ENCODE results near the gene WDR7.
"Not testable (repeated sequence)": the region's sequence is repeated elsewhere in the genome, so short reads cannot be mapped to it uniquely, and the experiment has no call there.

WDR7 gene

DNA sequence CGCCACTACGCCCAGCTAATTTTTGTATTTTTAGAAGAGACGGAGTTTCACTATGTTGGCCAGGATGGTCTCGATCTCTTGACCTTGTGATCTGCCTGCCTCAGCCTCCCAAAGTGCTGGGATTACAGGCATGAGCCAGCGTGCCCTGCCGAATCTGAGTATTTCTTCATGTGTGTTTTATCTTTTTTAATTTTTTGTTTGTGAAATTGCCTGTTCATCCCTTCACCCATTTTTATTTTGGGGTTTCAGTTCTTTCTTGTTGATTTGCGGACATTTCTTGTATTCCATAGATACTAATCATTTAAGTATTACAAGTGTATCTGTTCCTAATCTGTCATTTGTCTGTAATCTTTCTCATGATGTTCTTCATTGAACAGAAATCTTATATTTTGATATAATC, 3.1 kb downstream of the WDR7 start:
- not testable (repeated sequence) for H3K36me3 ChIP-seq (ENCODE audit: control insufficient read depth, insufficient read depth, low read length); H3K4me3 ChIP-seq (ENCODE audit: insufficient read depth, low read depth, low read length); H3K4me1 ChIP-seq (ENCODE audit: control insufficient read depth, insufficient read depth, low read length); H3K27me3 ChIP-seq (ENCODE audit: control insufficient read depth, insufficient read depth, low read length, poor library complexity, severe bottlenecking); H3K27ac ChIP-seq (ENCODE audit: insufficient read depth, low read depth, low read length, poor library complexity, severe bottlenecking); H3K9me3 ChIP-seq (ENCODE audit: control insufficient read depth, low read length)
- WGBS, 2 experiments: 84 to 95% methylated on average over 6 of the region's 7 CpGs

DNA sequence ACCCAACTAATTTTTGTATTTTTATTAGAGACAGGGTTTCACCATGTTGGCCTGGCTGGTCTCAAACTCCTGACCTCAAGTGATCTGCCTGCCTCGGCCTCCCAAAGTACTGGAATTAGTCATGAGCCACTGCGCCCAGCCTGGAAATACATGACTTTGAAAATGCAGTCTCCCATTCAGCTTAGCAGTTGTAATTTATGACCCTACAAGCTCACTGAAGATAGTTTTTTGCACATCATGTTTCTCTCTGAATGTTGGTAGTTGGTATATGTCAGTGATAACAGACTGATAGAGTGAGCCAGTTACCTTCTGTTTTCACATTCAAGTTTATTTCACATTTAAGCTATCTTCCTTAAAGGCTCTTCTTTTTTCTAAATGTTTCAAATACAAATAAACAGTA, 7.1 kb downstream of the WDR7 start:
- H3K27ac ChIP-seq (ENCODE audit: insufficient read depth, low read depth, low read length, poor library complexity, severe bottlenecking): no peak overlapping the region
- H3K36me3 ChIP-seq (ENCODE audit: control insufficient read depth, insufficient read depth, low read length): no peaks in the 10 kb centered on the region
- 85 to 86% methylated on average over 2 of the region's 2 CpGs for WGBS, 2 experiments
- no peaks in the 10 kb centered on the region for H3K27me3 ChIP-seq (ENCODE audit: control insufficient read depth, insufficient read depth, low read length, poor library complexity, severe bottlenecking)
- H3K9me3 ChIP-seq (ENCODE audit: control insufficient read depth, low read length): no peaks in the 10 kb centered on the region
- H3K4me3 ChIP-seq (ENCODE audit: insufficient read depth, low read depth, low read length): no peak overlapping the region
- H3K4me1 ChIP-seq (ENCODE audit: control insufficient read depth, insufficient read depth, low read length): no peaks in the 10 kb centered on the region

DNA sequence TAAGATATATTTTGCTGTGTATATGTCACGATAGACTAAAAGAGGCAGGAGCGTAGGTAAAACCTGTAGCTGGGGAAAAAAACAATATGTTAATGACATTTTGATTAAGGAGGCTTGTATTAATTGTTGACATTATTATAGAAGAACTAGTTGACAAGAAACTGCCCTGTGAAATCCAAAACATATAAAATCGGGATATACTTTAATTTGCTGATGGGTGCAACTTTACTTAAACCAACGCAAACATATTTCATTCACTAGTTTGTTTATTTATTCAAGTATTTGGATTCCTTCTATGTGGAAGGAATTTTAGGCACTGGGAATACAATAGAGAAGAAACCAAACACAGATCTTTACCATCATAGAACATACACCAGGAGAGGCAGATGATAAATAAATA, 8.0 kb downstream of the WDR7 start:
- H3K4me3 ChIP-seq (ENCODE audit: insufficient read depth, low read depth, low read length): no peak overlapping the region
- no peak overlapping the region for H3K27ac ChIP-seq (ENCODE audit: insufficient read depth, low read depth, low read length, poor library complexity, severe bottlenecking)
- WGBS, 2 experiments: 91 to 98% methylated on average over 3 of the region's 4 CpGs
- no peaks in the 10 kb centered on the region for H3K36me3 ChIP-seq (ENCODE audit: control insufficient read depth, insufficient read depth, low read length)
- no peaks in the 10 kb centered on the region for H3K27me3 ChIP-seq (ENCODE audit: control insufficient read depth, insufficient read depth, low read length, poor library complexity, severe bottlenecking)
- H3K9me3 ChIP-seq (ENCODE audit: control insufficient read depth, low read length): no peaks in the 10 kb centered on the region
- H3K4me1 ChIP-seq (ENCODE audit: control insufficient read depth, insufficient read depth, low read length): no peaks in the 10 kb centered on the region

DNA sequence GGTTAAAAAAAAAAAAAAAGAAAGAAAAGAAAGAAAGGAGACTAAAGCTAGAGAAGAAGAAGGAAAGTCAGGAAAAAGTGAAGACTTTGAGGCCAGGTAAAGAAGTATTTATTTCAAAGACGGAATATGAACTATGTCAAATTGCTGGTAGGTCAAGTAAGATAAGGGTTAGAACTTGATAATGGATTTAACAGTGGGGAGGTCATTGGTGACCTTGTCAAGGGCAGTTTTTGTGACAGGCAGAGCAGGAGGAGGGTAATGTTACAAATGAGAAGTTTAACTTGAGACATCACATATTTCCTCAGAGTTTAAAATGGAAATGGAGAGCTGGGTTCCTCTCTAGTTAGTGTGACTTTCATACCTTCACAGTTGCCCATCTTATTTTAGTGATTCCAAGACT, 9.5 kb downstream of the WDR7 start:
- Histone ChIP-seq H3K4me3 (ENCODE audit: insufficient read depth, low read depth, low read length) (no peak overlapping the region), H3K36me3 (ENCODE audit: control insufficient read depth, insufficient read depth, low read length) (no peaks in the 10 kb centered on the region), H3K9me3 (ENCODE audit: control insufficient read depth, low read length) (no peaks in the 10 kb centered on the region), H3K27ac (ENCODE audit: insufficient read depth, low read depth, low read length, poor library complexity, severe bottlenecking) (no peak overlapping the region), H3K4me1 (ENCODE audit: control insufficient read depth, insufficient read depth, low read length) (no peaks in the 10 kb centered on the region), H3K27me3 (ENCODE audit: control insufficient read depth, insufficient read depth, low read length, poor library complexity, severe bottlenecking) (no peaks in the 10 kb centered on the region)
- 94 to 98% methylated on average over 1 of the region's 1 CpG for whole genome bisulfite sequencing, 2 experiments

DNA sequence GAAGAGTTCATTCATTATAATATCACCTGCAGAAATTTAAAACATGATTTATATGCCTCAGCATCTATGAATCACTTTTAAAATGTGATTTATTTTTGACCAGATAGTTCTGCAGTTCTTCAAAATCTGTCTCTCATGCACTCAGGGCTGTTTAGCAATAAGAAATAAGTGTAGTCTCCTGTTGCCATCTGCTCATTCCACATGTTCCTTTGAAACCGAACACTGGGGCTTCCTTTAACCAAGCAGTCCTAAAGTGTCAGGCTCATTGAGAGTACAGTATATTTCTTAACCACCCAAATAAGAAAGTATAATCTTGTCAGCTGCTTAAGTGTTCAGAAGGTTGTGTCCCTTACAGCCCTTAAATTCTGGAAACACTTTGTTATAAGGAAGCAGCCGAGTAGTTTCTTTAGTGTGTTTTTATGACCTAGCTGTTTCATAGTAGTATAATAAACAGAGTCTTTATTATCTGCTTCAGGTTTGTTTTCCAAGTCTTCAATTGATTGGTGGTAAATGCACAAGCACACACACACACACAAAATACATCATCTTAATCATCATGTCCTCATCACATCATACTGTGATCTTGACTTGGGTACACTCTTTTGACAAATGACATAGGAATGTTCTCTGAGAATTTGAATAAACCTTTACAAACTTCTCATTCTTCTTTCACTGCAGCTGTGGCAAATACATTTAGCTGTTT, 10.4 kb downstream of the WDR7 start:
- Histone ChIP-seq H3K36me3 (ENCODE audit: control insufficient read depth, insufficient read depth, low read length) (no peaks in the 10 kb centered on the region), H3K27ac (ENCODE audit: insufficient read depth, low read depth, low read length, poor library complexity, severe bottlenecking) (no peak overlapping the region), H3K9me3 (ENCODE audit: control insufficient read depth, low read length) (no peaks in the 10 kb centered on the region), H3K27me3 (ENCODE audit: control insufficient read depth, insufficient read depth, low read length, poor library complexity, severe bottlenecking) (no peaks in the 10 kb centered on the region), H3K4me1 (ENCODE audit: control insufficient read depth, insufficient read depth, low read length) (no peaks in the 10 kb centered on the region), H3K4me3 (ENCODE audit: insufficient read depth, low read depth, low read length) (no peak overlapping the region)
- 47 to 85% methylated on average over 1 to 2 of the region's 2 CpGs for whole genome bisulfite sequencing, 2 experiments

DNA sequence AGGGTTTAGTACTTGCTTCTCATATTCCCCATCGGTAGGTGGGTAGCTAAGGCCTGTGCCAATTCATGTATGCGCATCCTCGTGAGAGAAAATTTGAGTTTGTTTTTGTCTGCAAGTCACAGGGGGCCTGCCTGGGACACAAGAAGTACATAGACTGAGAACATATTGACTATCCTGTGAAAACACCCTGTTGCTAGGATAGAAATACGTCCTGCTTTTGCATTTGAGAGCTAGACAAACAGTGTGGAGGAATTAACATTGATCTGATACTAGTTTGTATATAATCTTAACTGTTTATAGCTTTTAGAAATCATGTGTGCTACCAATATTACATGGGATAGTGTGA, 10.9 kb downstream of the WDR7 start:
- no peaks in the 10 kb centered on the region for H3K36me3 ChIP-seq (ENCODE audit: control insufficient read depth, insufficient read depth, low read length)
- H3K4me3 ChIP-seq (ENCODE audit: insufficient read depth, low read depth, low read length): no peak overlapping the region
- H3K4me1 ChIP-seq (ENCODE audit: control insufficient read depth, insufficient read depth, low read length): no peaks in the 10 kb centered on the region
- no peaks in the 10 kb centered on the region for H3K9me3 ChIP-seq (ENCODE audit: control insufficient read depth, low read length)
- 47 to 50% methylated on average over 4 of the region's 4 CpGs for WGBS, 2 experiments
- no peak overlapping the region for H3K27ac ChIP-seq (ENCODE audit: insufficient read depth, low read depth, low read length, poor library complexity, severe bottlenecking)
- no peaks in the 10 kb centered on the region for H3K27me3 ChIP-seq (ENCODE audit: control insufficient read depth, insufficient read depth, low read length, poor library complexity, severe bottlenecking)

DNA sequence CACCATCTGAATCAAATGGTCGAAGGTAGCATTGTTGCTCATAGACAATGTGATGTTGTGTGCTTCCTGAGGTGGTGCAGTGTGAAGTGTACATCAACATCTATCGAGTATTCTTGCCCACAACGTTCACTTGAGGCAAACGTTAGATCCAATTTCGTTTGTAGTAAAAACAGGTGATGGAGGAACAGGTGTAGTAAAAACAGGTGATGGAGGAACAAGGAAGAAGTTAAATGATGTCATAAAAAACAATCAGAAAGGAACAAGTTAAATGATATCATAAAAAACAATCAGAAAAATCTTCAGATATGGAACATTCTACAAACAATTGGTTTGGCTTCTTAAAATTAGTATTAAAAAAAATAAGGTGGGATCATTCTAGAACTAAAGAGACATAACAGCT, 11.3 kb downstream of the WDR7 start:
- 93 to 95% methylated on average over 5 of the region's 5 CpGs for WGBS, 2 experiments
- H3K4me1 ChIP-seq (ENCODE audit: control insufficient read depth, insufficient read depth, low read length): no peaks in the 10 kb centered on the region
- no peak overlapping the region for H3K4me3 ChIP-seq (ENCODE audit: insufficient read depth, low read depth, low read length)
- H3K9me3 ChIP-seq (ENCODE audit: control insufficient read depth, low read length): no peaks in the 10 kb centered on the region
- H3K27me3 ChIP-seq (ENCODE audit: control insufficient read depth, insufficient read depth, low read length, poor library complexity, severe bottlenecking): no peaks in the 10 kb centered on the region
- no peak overlapping the region for H3K27ac ChIP-seq (ENCODE audit: insufficient read depth, low read depth, low read length, poor library complexity, severe bottlenecking)
- no peaks in the 10 kb centered on the region for H3K36me3 ChIP-seq (ENCODE audit: control insufficient read depth, insufficient read depth, low read length)

DNA sequence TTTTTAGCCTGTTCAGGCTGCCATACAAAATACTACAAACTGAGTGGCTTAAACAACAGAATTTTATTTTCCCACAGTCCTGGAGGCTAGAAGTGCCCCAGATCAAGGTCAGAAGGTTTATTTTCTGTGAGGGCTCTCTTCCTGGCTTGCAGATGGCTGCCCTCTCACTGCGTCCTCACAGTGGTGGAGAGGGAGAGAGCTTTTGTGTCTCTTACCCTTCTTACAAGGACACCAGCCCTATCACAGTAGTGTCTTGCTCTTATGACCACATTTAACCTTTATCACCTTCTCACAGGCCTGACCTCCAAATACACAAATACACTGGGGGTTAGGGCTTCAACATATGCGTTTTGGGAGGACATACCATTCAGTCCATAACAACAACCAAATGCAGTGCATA, 11.7 kb downstream of the WDR7 start:
- Histone ChIP-seq H3K36me3 (ENCODE audit: control insufficient read depth, insufficient read depth, low read length) (no peaks in the 10 kb centered on the region), H3K9me3 (ENCODE audit: control insufficient read depth, low read length) (no peaks in the 10 kb centered on the region), H3K27me3 (ENCODE audit: control insufficient read depth, insufficient read depth, low read length, poor library complexity, severe bottlenecking) (no peaks in the 10 kb centered on the region), H3K27ac (ENCODE audit: insufficient read depth, low read depth, low read length, poor library complexity, severe bottlenecking) (no peak overlapping the region), H3K4me3 (ENCODE audit: insufficient read depth, low read depth, low read length) (no peak overlapping the region), H3K4me1 (ENCODE audit: control insufficient read depth, insufficient read depth, low read length) (no peaks in the 10 kb centered on the region)
- WGBS, 2 experiments: 80 to 83% methylated on average over 1 to 2 of the region's 2 CpGs

DNA sequence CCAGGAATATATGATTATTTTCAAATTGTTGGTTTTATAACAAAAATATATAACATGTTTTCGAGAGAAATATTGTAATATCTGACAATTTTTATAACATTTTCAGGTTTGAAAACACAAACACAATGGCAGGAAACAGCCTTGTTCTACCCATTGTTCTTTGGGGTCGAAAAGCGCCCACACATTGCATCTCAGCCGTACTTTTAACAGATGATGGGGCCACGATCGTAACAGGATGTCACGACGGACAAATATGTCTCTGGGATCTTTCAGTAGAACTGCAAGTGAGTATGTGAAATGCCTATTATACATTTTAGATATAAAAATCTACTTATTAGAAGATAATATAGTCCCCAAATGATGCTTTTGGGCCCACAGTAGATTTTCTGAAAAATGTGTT, 21.2 kb downstream of the WDR7 start:
- H3K4me1 ChIP-seq (ENCODE audit: control insufficient read depth, insufficient read depth, low read length): no peaks in the 10 kb centered on the region
- H3K27ac ChIP-seq (ENCODE audit: insufficient read depth, low read depth, low read length, poor library complexity, severe bottlenecking): no peak overlapping the region
- WGBS, 2 experiments: 79 to 84% methylated on average over 6 to 7 of the region's 8 CpGs
- H3K36me3 ChIP-seq (ENCODE audit: control insufficient read depth, insufficient read depth, low read length): no peaks in the 10 kb centered on the region
- H3K27me3 ChIP-seq (ENCODE audit: control insufficient read depth, insufficient read depth, low read length, poor library complexity, severe bottlenecking): no peaks in the 10 kb centered on the region
- no peak overlapping the region for H3K4me3 ChIP-seq (ENCODE audit: insufficient read depth, low read depth, low read length)
- no peaks in the 10 kb centered on the region for H3K9me3 ChIP-seq (ENCODE audit: control insufficient read depth, low read length)

DNA sequence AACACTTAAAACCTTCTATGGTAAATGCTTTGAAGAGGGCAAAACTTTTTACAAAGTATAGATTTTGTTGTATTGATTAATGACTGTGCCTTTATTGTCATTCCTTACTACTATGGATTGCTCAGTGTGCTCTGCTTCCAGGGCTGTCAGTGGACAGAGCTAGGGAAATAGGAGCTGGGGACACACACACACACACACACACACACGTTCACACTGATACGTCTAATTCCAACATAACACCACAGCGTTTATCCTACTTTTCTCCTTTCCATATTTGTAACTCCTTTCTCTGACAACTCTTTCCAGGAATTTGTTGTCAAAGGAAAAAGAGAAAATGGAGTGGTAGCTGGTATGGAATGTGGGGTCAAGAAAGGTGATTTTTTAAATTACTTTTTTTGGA, 21.8 kb downstream of the WDR7 start:
- no peaks in the 10 kb centered on the region for H3K9me3 ChIP-seq (ENCODE audit: control insufficient read depth, low read length)
- 84 to 87% methylated on average over 2 to 3 of the region's 3 CpGs for WGBS, 2 experiments
- H3K27ac ChIP-seq (ENCODE audit: insufficient read depth, low read depth, low read length, poor library complexity, severe bottlenecking): no peak overlapping the region
- no peaks in the 10 kb centered on the region for H3K36me3 ChIP-seq (ENCODE audit: control insufficient read depth, insufficient read depth, low read length)
- H3K4me3 ChIP-seq (ENCODE audit: insufficient read depth, low read depth, low read length): no peak overlapping the region
- H3K27me3 ChIP-seq (ENCODE audit: control insufficient read depth, insufficient read depth, low read length, poor library complexity, severe bottlenecking): no peaks in the 10 kb centered on the region
- H3K4me1 ChIP-seq (ENCODE audit: control insufficient read depth, insufficient read depth, low read length): no peaks in the 10 kb centered on the region

DNA sequence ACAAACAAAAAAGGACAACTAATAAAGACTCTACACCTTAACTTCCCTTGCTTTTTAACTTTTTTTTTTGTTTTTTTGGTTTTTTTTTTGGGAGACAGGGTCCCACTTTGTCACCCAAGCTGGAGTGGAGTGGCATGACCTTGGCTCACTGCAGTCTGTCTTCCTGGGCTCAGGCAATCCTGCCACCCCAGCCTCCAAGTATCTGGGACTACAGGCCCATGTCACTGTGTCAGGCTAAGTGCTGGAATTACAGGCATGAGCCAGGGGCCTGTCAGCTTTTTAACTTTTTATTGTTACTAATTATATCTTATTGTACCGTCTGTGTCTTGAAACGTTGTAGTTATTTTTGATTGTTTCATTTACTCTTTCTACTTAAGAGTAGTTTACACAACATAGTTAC, 25.5 kb downstream of the WDR7 start:
- no peaks in the 10 kb centered on the region for H3K27me3 ChIP-seq (ENCODE audit: control insufficient read depth, insufficient read depth, low read length, poor library complexity, severe bottlenecking)
- no CpG with 5 or more reads among the region's 2 CpGs for WGBS, 2 experiments
- no peak overlapping the region for H3K27ac ChIP-seq (ENCODE audit: insufficient read depth, low read depth, low read length, poor library complexity, severe bottlenecking)
- no peak overlapping the region for H3K4me3 ChIP-seq (ENCODE audit: insufficient read depth, low read depth, low read length)
- H3K4me1 ChIP-seq (ENCODE audit: control insufficient read depth, insufficient read depth, low read length): no peaks in the 10 kb centered on the region
- no peaks in the 10 kb centered on the region for H3K36me3 ChIP-seq (ENCODE audit: control insufficient read depth, insufficient read depth, low read length)
- H3K9me3 ChIP-seq (ENCODE audit: control insufficient read depth, low read length): no peaks in the 10 kb centered on the region

Data from ectodermal cell (in vitro differentiated cells).